Measurements from ENCODE around the gene SKOR1.

The SKOR1 gene

DNA sequence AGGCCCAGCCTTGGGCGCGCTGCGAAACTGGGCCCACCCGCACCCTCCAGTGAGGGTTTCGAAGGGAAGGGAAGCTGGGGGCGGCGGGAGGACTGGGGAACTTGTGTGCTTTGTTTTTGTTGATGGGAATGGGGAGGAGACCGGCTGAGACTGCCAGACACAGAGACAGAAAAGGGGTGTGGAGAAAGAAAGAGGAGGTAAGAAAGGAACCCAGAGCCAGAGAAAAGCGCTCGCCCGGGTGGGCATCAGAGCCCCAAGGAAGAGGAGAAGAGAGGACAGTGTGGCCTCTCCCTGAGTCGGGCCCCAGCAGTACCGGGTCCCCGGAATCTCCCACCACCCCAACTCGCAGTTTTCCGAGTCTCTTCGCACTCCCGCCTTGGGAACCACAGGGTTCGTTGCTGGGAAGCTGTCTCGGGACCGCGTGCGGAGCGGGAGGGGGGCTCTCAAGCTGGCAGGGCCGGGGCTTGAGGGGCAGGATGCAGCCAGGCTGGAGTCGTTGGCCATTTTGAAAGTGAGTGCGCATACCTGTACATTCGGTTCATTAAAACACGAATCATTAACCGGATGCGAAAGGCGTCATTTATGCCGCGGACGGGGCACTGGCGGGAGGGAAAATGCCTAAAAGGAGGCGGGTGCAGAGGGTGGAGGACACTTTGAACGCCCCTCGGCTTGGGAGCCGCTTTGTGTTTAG lies 3.1 kb downstream of the SKOR1 start:
- TF ChIP-seq, protein P1, sequence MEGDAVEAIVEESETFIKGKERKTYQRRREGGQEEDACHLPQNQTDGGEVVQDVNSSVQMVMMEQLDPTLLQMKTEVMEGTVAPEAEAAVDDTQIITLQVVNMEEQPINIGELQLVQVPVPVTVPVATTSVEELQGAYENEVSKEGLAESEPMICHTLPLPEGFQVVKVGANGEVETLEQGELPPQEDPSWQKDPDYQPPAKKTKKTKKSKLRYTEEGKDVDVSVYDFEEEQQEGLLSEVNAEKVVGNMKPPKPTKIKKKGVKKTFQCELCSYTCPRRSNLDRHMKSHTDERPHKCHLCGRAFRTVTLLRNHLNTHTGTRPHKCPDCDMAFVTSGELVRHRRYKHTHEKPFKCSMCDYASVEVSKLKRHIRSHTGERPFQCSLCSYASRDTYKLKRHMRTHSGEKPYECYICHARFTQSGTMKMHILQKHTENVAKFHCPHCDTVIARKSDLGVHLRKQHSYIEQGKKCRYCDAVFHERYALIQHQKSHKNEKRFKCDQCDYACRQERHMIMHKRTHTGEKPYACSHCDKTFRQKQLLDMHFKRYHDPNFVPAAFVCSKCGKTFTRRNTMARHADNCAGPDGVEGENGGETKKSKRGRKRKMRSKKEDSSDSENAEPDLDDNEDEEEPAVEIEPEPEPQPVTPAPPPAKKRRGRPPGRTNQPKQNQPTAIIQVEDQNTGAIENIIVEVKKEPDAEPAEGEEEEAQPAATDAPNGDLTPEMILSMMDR (conservative IDR thresholded peaks at IDR 0.05; ENCODE audit: low read depth, low read length), result no peak
- no peak for DNase-seq (ENCODE audit: low read depth)
- no peak overlapping the region for H3K4me3 ChIP-seq (ENCODE audit: low read depth, low read length)

DNA sequence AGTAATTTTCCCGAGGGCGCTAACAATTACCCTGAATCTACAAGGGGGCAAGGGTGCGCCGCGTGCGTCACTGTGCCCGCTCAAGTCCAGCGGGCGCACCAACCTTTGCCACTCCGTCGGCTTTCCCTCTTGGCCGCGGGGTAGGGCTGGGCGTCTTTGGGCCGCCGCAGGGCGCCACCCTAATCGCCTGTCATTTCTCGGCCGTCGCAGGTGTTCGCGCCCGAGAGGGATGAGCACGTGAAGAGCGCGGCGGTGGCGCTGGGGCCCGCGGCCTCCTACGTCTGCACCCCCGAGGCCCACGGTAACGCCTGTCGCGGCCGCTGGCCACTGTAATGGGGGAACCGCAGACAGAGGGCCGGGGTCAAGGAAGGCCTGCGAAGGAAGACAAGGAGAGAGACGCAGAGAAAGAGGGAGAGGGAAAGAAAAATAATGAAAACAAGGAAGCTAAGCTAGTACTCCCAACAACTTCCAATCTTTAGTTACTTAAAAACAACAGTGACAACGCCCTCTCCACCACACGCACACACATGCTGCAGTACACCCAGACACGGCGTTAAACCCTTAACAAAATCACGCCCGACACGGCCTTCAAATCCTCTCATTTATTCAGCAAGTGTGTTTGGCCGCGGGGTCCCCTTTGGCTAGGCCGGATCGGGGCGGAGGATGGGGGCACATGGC lies 3.8 kb downstream of the SKOR1 start:
- no peak overlapping the region for H3K4me3 ChIP-seq (ENCODE audit: low read depth, low read length)
- TF ChIP-seq, protein P1 (conservative IDR thresholded peaks at IDR 0.05; ENCODE audit: low read depth, low read length), result no peak
- no peak for DNase-seq (ENCODE audit: low read depth)

DNA sequence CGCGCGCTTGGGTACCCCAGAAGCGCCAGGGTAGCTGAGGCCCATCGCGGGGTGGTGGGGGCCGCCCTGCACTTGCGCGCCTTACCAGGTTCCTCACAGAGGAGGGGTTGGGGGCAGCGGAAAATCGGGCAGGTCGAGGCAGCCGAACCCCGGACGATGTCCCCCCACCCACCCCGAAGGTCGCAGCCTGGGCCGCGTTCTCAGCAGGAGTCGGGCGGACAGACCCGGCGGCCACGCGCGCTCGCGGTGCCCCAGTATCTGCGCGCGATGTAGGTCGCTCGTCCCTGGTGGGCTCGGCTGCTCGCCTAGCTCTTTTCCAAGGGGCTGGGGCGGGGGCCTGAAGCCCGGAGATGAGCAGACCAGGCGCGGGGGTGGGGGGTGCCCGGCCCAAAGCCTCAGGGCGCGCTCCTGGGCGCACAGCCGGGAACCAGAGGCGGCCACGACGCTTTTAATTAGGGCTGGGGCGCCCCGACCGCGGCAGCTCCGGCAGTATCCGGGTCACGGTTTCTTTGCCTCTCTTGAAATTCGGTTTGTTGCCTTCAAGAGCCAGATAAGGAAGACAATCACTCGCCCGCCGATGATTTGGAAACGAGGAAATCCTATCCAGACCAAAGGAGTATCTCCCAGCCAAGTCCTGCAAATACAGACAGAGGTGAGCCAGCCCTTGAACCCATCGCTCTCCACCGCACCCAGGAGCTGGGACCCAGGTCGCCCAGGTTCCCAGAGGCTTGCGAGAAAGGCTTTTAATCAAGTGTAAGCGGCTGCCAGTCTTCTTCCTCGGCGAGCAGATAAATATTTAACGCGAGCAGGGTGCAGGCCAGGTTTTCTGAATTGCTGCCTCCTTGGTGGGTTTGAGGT lies 4.6 kb downstream of the SKOR1 start:
- TF ChIP-seq, protein P1 (conservative IDR thresholded peaks at IDR 0.05; ENCODE audit: low read depth, low read length), result no peak
- no peak for DNase-seq (ENCODE audit: low read depth)
- H3K4me3 ChIP-seq (ENCODE audit: low read depth, low read length), result no peak overlapping the region

DNA sequence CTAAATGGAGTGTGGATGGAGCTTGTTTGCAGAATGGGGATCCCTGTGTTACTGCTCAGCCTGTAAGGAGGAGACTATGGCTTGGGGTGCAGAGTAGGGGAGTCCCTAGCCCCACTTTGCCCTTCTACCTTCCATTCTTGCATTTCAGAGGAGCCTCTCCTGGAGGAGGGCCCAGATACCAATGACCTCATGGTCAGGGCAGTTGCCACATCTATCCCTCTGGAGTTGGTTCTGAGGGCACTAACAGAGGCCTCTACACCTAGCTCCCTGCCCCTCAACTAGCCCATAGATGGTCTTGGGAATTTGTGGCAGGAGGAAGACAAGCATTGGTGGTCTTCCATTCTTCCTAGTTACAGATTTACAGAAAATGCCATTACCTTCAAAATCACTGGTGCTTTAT lies 6.1 kb downstream of the SKOR1 start:
- H3K4me3 ChIP-seq (ENCODE audit: low read depth, low read length), result no peak overlapping the region
- TF ChIP-seq, protein P1 (conservative IDR thresholded peaks at IDR 0.05; ENCODE audit: low read depth, low read length), result no peak
- no peak for DNase-seq (ENCODE audit: low read depth)

DNA sequence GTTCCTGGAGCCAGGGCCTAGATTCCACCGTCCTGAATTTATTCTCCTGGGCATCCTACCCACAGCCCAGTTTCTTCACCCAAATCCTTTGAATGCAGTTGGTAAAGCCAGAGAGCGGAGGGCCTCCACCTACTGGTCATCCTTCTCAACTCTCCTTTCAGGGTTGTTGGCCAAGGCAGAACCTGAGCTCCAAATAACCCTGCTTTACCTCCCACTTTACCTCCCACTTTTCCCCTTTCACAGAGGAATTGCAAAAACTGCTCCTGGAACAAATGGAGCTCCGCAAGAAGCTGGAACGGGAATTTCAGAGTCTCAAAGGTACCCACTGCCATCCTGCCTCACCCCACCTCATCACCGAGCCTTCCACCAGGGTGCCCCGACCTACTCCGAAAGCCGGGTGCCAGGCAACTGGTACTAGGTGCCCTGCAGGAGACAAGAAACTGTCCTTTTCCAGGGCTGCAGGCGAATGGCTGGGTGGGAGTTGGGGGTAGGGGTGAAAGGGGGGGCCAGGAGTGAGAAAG lies 6.8 kb downstream of the SKOR1 start:
- H3K4me3 ChIP-seq (ENCODE audit: low read depth, low read length), result no peak overlapping the region
- TF ChIP-seq, protein P1 (conservative IDR thresholded peaks at IDR 0.05; ENCODE audit: low read depth, low read length), result peak; percentile 64
- peak; percentile 50 for DNase-seq (ENCODE audit: low read depth)

DNA sequence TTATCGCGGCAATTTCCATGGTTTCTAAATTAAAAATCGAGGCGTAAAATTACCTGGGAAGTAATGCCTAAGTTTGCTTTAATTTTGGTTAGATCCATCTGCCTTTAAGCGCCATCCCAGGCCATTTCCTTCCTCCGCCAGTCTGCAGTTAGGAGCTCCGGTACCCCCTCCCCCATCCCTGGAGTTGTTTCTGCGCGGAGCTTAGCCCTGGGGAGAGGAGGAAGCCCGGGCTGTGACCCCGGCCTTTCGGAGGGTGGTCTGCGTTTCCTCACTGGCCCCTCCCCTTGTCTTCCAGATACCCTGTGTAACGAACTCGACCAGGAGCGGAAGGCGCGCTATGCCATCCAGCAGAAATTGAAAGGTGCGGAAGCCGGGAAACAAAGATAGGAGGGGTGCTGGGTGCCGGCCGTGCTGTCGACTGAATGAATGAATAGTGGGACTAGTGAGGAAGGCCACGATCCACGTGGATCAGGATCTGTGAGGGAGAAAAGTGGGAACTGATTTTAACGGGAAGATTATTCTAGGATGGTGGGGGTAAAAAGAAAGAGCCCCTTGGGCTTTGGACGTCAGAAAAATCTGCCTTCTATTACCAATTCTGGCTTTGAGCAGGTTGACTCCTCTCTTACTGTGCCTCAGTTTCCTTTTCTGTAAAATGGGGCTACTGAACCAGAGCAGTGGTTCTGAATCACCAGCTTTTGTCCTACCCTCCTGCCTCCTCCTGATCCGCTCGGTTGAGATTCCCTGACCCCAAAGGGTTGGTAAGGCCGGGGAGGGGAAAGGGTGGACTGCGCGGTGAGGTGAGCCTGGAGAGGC lies 7.8 kb downstream of the SKOR1 start:
- TF ChIP-seq, protein P1 (conservative IDR thresholded peaks at IDR 0.05; ENCODE audit: low read depth, low read length), result no peak
- H3K4me3 ChIP-seq (ENCODE audit: low read depth, low read length), result peak overlapping the region; percentile 26
- no peak for DNase-seq (ENCODE audit: low read depth)
